Transverse colon (tissue), 4 donors: ENCODE measurements around the gene GPR26. TPM values are rescaled to one million over a fixed set of nuclear protein-coding genes. Genes with fewer than 3 reads are reported as not detected.

Experiments
- DNase-seq: peaks from one replicate; pipeline ENCODE4 v3.0.0-alpha.2; 2019
- H3K27ac ChIP-seq, 4 donors: fragments of 200-600 bp; sonication (generic); 2 replicates each; pipeline ENCODE4 v1.5.1; 2016 to 2018; ENCODE audit warnings: inconsistent platforms in 4 of 4
- H3K27me3 ChIP-seq: fragments of 200-600 bp; sonication (generic); 2 replicates; pipeline ENCODE4 v1.5.1; 2017; ENCODE audit warnings: inconsistent platforms
- H3K36me3 ChIP-seq, 4 donors: fragments of 200-600 bp; sonication (generic); 2 replicates each; pipeline ENCODE4 v1.5.1; 2017 to 2019; ENCODE audit warnings: inconsistent platforms in 4 of 4
- H3K4me1 ChIP-seq, 4 donors: fragments of 200-600 bp; sonication (generic); 2 replicates each; pipeline ENCODE4 v1.5.1; 2017 to 2020; ENCODE audit warnings: inconsistent platforms in 4 of 4
- H3K4me3 ChIP-seq, 4 donors: fragments of 200-600 bp; sonication (generic); 1 replicate in 1 of 4; 2 replicates in 3 of 4; pipeline versions ENCODE4 v1.5.1 to v1.6.1; 2017 to 2019; ENCODE audit warnings: inconsistent platforms in 4 of 4
- H3K9me3 ChIP-seq, 2 donors: fragments of 200-600 bp; sonication (generic); 2 replicates each; pipeline ENCODE4 v1.5.1; 2017 to 2019; ENCODE audit warnings: inconsistent platforms in 2 of 2
- CTCF ChIP-seq, 5 experiments: fragments of 200-600 bp in 3 of 5; fragments of 450-650 bp in 2 of 5; sonication (generic) in 3 of 5; IDR thresholded peaks; 1 replicate in 2 of 5; 2 replicates in 3 of 5; pipeline ENCODE4 v1.5.1; 2016 to 2017; ENCODE audit warnings: antibody characterized with exemption in 5 of 5, inconsistent platforms in 3 of 5, mild to moderate bottlenecking in 2 of 5, moderate library complexity in 1 of 5
- EP300 ChIP-seq: sonication (generic); formaldehyde crosslinking; IDR thresholded peaks from one replicate; pipeline ENCODE4 v1.6.1; 2017; ENCODE audit warnings: antibody characterized with exemption, low read depth
- POLR2A ChIP-seq: fragments of 450-650 bp; IDR thresholded peaks from one replicate; pipeline ENCODE4 v1.6.1; 2016; ENCODE audit warnings: antibody characterized with exemption, mild to moderate bottlenecking, moderate library complexity
- POLR2AphosphoS5 ChIP-seq, 3 donors: sonication (generic); formaldehyde crosslinking; IDR thresholded peaks; one replicate each; pipeline ENCODE4 v1.6.1; 2016; ENCODE audit warnings: antibody characterized with exemption in 3 of 3
- WGBS, 2 donors: methylation state at CpG; one replicate each; pipeline ENCODE4 v1.1.5; 2018; ENCODE audit warnings: low coverage in 1 of 2; 5-methylcytosine and 5-hydroxymethylcytosine counted together
- in situ Hi-C, 4 donors: fragments of 200-750 bp; cut with MboI; loops; one replicate each; pipeline versions ENCODE4 v1.15.0 to v1.15.1; 2017; ENCODE audit warnings: low sequenced_read_pairs in 3 of 4, low pct_ligation_motif_present in 1 of 4, low pct_unique_long_range_greater_than_20kb in 1 of 4
- intact Hi-C: fragments of 100-400 bp; cut with DNase I; formaldehyde crosslinking; loops from one replicate; pipeline ENCODE4 v1.15.1; 2023; ENCODE audit warnings: low total_unique reads
- total RNA-seq, 4 donors: library from RNA; depleted of rRNA; stranded (reverse); fragments of >200 nt; gene quantifications; one replicate each; pipeline ENCODE4 v1.1.0, GENCODE V29; 2016

GPR26 gene
- total RNA-seq, 4 donors from 2014 or later: not detected

GRCh38 chr10:123621492-123621891 lies 44.7 kb upstream of the GPR26 start:
- no peak for DNase-seq
- Histone ChIP-seq H3K27me3 (no peaks in the 10 kb centered on the region), H3K27ac (no peak overlapping the region), H3K36me3 (no peaks in the 10 kb centered on the region), H3K9me3 (no peaks in the 10 kb centered on the region), H3K4me1 (no peaks in the 10 kb centered on the region), H3K4me3 (no peak overlapping the region)
- WGBS, 2 donors: 59 to 85% methylated on average over 2 of the region's 2 CpGs
- TF ChIP-seq POLR2A: no peak
- no peak for TF ChIP-seq CTCF (IDR thresholded peaks at IDR 0.05)
- TF ChIP-seq POLR2AphosphoS5 (IDR thresholded peaks at IDR 0.05): no peak
- TF ChIP-seq EP300: no peak
- in situ Hi-C loops (no loop called here), intact Hi-C loops (no loop called here)

GRCh38 chr10:123621916-123622315 lies 44.2 kb upstream of the GPR26 start:
- no peaks in the 10 kb centered on the region for H3K27me3 ChIP-seq
- in situ Hi-C loops (no loop called here), intact Hi-C loops (no loop called here)
- no peaks in the 10 kb centered on the region for H3K4me1 ChIP-seq
- no peaks in the 10 kb centered on the region for H3K36me3 ChIP-seq
- no peak for DNase-seq
- no peak overlapping the region for H3K4me3 ChIP-seq
- no peak overlapping the region for H3K27ac ChIP-seq
- WGBS, 2 donors: 64 to 72% methylated on average over 2 of the region's 2 CpGs
- H3K9me3 ChIP-seq: no peaks in the 10 kb centered on the region
- TF ChIP-seq POLR2A (no peak), EP300 (no peak), POLR2AphosphoS5 (IDR thresholded peaks at IDR 0.05) (no peak), CTCF (IDR thresholded peaks at IDR 0.05) (no peak)

DNA sequence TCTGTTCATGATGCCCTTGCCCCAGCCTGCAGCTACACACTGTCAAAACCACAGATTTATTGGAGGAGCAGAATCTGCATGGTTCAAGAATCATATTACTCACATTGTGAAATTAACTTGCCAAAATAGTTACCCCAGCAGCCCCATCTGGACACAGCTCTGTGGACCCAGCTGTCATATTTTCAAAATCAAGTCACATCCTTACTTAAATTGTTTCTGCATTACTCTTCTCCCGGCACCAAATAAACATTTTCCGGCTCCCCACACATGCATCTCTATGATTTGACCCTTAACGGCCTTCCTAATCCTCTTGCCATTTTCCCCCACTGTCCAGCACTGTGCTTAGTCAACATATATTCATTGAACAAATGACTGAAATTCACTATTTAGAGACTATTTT lies 43.8 kb upstream of the GPR26 start:
- in situ Hi-C loops: no loop called here
- no peak for DNase-seq
- H3K4me1 ChIP-seq: no peaks in the 10 kb centered on the region
- no peak overlapping the region for H3K27ac ChIP-seq
- intact Hi-C loops: no loop called here
- H3K27me3 ChIP-seq: no peaks in the 10 kb centered on the region
- TF ChIP-seq POLR2AphosphoS5 (IDR thresholded peaks at IDR 0.05) (no peak), CTCF (IDR thresholded peaks at IDR 0.05) (no peak), EP300 (no peak), POLR2A (no peak)
- WGBS, 2 donors: 76 to 80% methylated on average over 2 of the region's 3 CpGs
- no peak overlapping the region for H3K4me3 ChIP-seq
- no peaks in the 10 kb centered on the region for H3K9me3 ChIP-seq
- no peaks in the 10 kb centered on the region for H3K36me3 ChIP-seq

DNA sequence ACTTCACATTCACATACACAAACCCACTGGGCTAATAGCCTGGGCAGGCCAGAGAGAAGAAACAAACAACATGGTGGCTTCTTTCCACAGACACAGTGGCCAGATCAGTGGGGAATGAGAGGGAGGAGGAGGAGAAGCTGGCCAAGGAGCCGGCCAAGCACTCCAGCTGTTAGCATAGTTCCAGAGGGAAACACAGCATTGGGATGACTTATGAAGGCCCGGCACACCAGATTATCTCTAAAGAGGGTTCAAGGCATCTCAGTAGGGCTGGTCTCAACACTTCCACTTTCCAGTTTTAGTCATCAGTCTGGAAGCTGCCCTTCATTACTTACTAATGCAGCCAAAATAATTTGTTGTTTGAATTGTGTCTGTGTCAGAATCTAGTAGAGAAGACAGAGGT lies 42.1 kb upstream of the GPR26 start:
- Histone ChIP-seq H3K9me3 (no peaks in the 10 kb centered on the region), H3K27ac (no peak overlapping the region), H3K4me3 (no peak overlapping the region), H3K36me3 (no peaks in the 10 kb centered on the region), H3K27me3 (no peaks in the 10 kb centered on the region), H3K4me1 (no peaks in the 10 kb centered on the region)
- DNase-seq: no peak
- in situ Hi-C loops (no loop called here), intact Hi-C loops (no loop called here)
- TF ChIP-seq POLR2AphosphoS5 (IDR thresholded peaks at IDR 0.05) (no peak), EP300 (no peak), POLR2A (no peak), CTCF (IDR thresholded peaks at IDR 0.05) (no peak)
- 67% methylated on average over 2 of the region's 2 CpGs; no CpG with 5 or more reads in 1 of the 2 donors for WGBS, 2 donors
